Kidney tubule cell (primary cell): ENCODE results near the gene TMTC1.
A peak's percentile ranks its signal among the peaks of the same experiment; 100 is the strongest.
"Not testable (repeated sequence)": the region's sequence is repeated elsewhere in the genome, so short reads cannot be mapped to it uniquely, and the experiment has no call there.

ENCODE experiments used
- DNase-seq: peaks from one replicate; pipeline ENCODE4 v3.0.0-alpha.2; 2018; ENCODE audit warnings: low spot score

TMTC1 gene

DNA sequence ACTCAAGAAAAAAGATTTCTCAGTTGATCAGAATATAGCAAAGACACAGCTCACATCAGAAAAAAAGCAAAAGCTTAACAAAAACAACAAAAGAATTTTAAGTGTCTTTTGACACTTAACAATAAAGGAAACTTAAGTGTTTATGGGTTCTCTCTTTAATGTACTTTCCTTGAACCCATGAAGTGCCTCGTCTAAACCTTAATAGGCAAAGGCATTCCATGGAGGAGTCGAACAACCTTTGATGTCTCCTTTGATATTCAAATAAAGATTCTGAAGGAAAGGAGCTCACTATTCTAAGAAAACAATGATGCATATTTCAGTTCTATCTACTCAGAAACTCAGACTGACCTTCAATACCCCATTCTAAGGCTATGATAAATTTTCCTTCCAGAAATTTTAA lies 116.7 kb downstream of the TMTC1 start:
- no peak for DNase-seq

DNA sequence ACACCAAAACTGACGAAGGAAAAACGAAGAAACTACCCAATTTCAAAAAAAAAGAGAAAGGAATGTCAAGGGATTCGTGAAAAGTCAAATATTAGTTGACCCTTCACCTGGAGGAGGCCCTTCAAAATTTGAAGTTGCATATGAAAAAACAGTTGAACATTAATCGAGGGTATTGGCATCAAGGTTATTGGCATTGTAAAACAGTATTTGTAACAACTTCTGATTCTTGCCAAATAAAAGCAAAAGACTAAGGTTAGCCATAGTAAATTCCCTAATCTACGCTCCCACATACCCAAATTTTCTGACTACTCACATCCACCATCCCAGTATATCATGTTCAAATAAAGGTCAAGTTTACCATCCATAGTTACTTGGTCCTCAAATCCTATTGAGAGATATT lies 118.6 kb downstream of the TMTC1 start:
- DNase-seq: no peak

- DNase-seq: no peak
Observed at GRCh38 chr12:29662734-29663323, 120.9 kb downstream of the TMTC1 start.

DNA sequence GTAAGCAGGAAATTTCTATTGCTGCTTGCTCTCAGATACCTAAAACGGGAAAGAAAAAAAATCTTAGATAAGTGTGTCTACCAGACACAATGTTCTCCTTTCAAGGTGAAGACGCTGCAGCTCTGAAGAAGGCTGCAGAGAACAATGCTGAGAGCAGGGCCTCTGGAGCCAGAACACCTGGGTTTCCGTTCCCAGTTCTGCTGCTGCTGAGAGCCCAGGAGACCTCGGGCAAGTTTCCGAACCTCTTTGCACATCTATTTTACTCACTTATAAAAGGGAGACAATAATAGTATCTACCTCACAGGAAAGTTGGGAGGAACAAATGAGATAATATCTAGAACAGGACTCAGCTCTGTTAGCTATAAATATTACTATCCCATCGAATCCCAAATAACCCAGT lies 122.9 kb downstream of the TMTC1 start:
- DNase-seq: no peak

GRCh38 chr12:29656762-29657538 lies 126.8 kb downstream of the TMTC1 start:
- DNase-seq: no peak

GRCh38 chr12:29655861-29656260 lies 127.9 kb downstream of the TMTC1 start:
- no peak for DNase-seq

- DNase-seq: no peak
Observed at GRCh38 chr12:29653286-29653685, 130.5 kb downstream of the TMTC1 start.

DNA sequence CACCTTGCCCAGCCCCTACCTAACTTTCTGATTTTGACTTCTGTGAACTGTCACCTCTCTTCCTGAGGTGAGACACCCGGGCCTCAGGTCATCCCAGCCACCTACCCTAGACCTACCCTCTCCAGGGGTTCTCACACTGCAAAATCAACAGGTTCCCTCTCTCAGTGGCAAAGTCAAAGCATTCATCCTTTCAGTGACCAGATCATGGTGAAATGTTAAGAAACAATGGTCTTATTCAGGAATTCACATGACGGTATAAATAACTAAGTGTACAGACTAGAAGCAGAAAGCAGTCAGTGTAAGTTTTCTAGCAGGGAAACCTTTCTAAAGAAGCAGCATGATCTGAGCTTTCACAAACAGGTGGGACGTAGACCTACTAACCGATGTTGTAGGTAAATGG lies 133.4 kb downstream of the TMTC1 start:
- DNase-seq: no peak

DNA sequence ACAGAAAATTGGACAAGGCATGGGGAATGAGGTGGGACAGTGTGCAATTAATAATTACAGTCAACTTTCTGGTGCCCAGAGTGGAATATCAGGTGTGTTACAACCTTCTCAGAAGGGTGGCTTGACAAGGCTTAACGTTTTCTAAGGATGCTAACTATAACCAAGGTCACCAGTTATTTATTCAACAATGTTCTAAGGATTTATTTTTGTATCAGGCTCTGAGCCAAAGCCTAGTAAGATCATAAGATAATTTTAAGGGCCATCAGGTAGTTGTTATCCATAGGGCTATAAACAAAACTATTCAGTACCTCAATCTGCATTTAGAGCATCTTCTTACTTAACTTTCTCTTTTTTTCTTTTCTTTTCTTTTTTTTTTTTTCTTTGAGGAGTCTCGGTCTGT lies 134.0 kb downstream of the TMTC1 start:
- DNase-seq: no peak

DNA sequence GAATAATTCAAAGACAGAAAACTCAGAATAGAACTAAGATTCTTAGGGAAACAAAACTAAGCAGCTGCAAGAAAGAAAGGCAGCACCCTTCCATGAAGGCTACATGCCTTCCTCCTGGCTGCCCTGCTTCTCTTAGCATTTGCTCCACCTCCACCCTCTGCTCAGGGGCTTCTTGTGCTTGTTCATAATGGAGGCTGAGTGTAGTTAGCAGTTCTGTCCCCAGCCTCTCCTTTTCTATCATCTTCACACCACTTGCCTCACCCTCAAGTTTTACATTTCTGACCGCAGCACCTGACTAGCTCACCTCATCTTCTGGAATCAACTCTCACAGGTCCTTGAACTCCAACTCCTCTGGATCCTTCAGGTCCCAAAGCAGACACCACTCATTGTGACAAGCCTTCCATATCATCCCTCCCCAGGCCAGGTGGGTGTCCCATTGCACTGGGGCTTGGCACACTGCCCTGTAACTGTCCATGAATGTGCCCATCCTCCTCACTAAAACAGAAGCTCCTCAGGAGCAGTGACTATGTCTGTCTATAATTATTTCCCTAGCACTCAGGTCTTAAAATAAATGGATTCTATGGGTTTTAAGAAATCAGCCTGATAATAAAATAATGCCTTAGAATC lies 139.1 kb downstream of the TMTC1 start:
- DNase-seq: no peak

- peak; percentile 65 for DNase-seq
Observed at GRCh38 chr12:29640589-29641345, 143.0 kb downstream of the TMTC1 start.

DNA sequence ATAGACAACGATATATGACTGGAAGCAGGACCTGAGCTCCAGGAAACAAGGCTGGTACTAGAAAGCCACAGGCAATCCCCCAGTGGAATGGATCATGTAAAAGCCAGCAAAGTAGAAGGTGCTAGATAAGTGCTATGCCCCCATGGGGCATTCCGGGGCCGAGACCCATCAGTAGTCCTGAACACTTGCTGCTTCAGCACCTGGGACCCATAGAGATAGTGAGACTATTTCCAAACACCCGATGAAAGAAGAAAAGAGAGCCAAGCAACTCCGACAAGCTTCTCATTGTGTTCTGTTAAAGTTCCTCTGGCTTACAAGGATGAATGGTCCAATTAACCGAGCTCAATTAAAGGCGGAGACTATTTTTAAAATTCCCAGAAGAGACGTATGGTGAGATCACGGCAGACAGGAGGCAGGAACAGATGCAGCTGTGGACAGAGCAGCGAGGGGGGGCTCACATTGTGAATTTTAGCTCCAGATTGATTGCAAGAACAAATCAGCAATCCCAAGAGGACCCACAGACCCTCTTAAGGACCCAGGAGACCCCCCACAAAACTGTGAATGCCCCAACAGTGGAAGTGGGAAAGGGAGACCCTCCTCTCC lies 143.7 kb downstream of the TMTC1 start:
- DNase-seq: no peak

DNA sequence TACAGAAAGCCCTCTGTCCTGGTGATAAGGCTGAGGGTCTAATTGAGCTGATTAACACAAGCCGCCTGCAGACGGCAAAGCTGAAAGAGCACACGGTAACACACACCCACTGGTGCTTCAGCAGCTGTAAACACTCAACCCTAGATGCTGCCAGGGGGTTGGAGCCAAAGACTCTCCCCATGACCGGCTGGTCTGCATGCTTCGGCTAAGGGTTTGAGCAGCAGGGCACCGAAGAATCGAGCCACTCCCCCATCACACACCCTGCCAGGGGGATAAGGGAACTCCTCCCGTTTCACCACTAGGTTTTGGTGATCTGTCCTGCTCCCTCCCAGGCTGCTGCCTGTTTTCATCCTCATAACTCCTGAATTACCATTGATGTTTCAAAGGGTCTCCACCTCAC lies 145.2 kb downstream of the TMTC1 start:
- DNase-seq: no peak

DNA sequence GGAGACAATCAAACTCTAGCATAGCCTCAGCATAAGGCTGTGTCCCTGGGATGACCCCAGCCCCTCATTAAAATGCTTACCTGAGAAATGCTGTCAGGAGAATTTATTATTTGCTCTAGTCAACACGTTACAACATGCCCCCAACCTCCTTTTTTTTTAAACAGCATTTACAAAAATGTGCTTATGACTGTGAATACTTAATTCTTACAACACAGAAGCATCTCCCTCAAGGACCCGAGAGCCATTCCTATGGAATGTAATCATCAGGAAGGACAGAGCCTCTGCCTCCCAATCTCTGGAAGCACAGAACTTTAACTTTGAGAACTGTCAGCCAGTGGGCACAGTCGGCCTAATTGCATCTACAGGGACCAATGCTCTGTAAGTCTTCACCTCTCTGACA lies 149.7 kb downstream of the TMTC1 start:
- DNase-seq: no peak

GRCh38 chr12:29630164-29630563 lies 153.6 kb downstream of the TMTC1 start:
- DNase-seq: not testable (repeated sequence)

- no peak for DNase-seq
Observed at GRCh38 chr12:29627221-29627620, 156.5 kb downstream of the TMTC1 start.

- no peak for DNase-seq
Observed at GRCh38 chr12:29625359-29625953, 158.3 kb downstream of the TMTC1 start.

DNA sequence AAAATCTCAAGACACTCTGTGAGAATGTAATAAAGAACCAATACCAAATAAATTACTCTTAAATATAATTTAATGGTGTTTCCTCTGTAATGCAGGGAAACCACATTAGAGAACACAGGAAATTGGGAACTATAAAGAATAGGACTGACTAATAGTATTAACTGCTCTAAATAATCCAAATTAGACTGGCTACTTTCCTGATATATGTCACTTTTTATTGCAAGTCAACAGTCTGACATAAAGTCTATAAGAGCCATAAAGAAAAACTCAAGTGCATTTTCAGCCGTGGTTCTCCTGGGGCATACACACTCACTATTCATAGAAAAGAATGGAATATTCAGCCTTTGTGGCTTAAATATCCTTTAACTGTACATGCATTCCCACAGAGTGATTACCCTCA lies 161.5 kb downstream of the TMTC1 start:
- no peak for DNase-seq

GRCh38 chr12:29620030-29620429 lies 163.7 kb downstream of the TMTC1 start:
- no peak for DNase-seq

GRCh38 chr12:29617407-29617803 lies 166.3 kb downstream of the TMTC1 start:
- peak; percentile 2 for DNase-seq

GRCh38 chr12:29616664-29617406 lies 166.9 kb downstream of the TMTC1 start:
- peak; percentile 45 for DNase-seq
